ENCODE measurements around the gene PIK3CD.
"Not testable (repeated sequence)": the region's sequence is repeated elsewhere in the genome, so short reads cannot be mapped to it uniquely, and the experiment has no call there.

Gene PIK3CD

GRCh38 chr1:9689971-9690381 lies 38.4 kb downstream of the PIK3CD start:
- no peak for DNase-seq

- DNase-seq = peak in 1 of 4 experiments; percentile 48
Observed at GRCh38 chr1:9690440-9691107, 39.0 kb downstream of the PIK3CD start.

GRCh38 chr1:9691108-9691445 lies 39.5 kb downstream of the PIK3CD start:
- no peak for DNase-seq

GRCh38 chr1:9691691-9692090 lies 40.2 kb downstream of the PIK3CD start:
- DNase-seq = no peak

- peak in 3 of 4 experiments; percentile 42 to 51 (median 48) for DNase-seq
Observed at GRCh38 chr1:9696793-9697192, 45.3 kb downstream of the PIK3CD start.

GRCh38 chr1:9699361-9699760 lies 47.8 kb downstream of the PIK3CD start:
- DNase-seq = no peak

GRCh38 chr1:9700340-9700739 lies 48.8 kb downstream of the PIK3CD start:
- DNase-seq = no peak

GRCh38 chr1:9701665-9702064 lies 50.1 kb downstream of the PIK3CD start:
- DNase-seq = no peak

- no peak for DNase-seq
Observed at GRCh38 chr1:9703165-9703509, 51.6 kb downstream of the PIK3CD start.

GRCh38 chr1:9703681-9704080 lies 52.1 kb downstream of the PIK3CD start:
- no peak for DNase-seq

GRCh38 chr1:9705337-9706093 lies 54.0 kb downstream of the PIK3CD start:
- no peak for DNase-seq

- no peak for DNase-seq
Observed at GRCh38 chr1:9706178-9706577, 54.6 kb downstream of the PIK3CD start.

- DNase-seq = no peak
Observed at GRCh38 chr1:9710037-9710436, 58.5 kb downstream of the PIK3CD start.

GRCh38 chr1:9711466-9712020 lies 60.0 kb downstream of the PIK3CD start:
- no peak for DNase-seq

- DNase-seq = not testable (repeated sequence)
Observed at GRCh38 chr1:9712767-9713166, 61.2 kb downstream of the PIK3CD start.

- no peak for DNase-seq
Observed at GRCh38 chr1:9714257-9714718, 62.8 kb downstream of the PIK3CD start.

- DNase-seq = no peak
Observed at GRCh38 chr1:9715536-9716226, 64.2 kb downstream of the PIK3CD start.

GRCh38 chr1:9716404-9717192 lies 65.1 kb downstream of the PIK3CD start:
- DNase-seq = no peak

- peak; percentile 80 to 90 (median 86) for DNase-seq
Observed at GRCh38 chr1:9717193-9718005, 65.9 kb downstream of the PIK3CD start.

GRCh38 chr1:9718006-9718680 lies 66.6 kb downstream of the PIK3CD start:
- DNase-seq = no peak
